GM19395 (cell line): ENCODE measurements around the gene TDRKH.
A peak's percentile ranks its signal among the peaks of the same experiment; 100 is the strongest.

Experiments
- ATAC-seq: cut with Tn5 transposase; IDR thresholded peaks from one replicate; pipeline ENCODE4 v1.9.1; 2021; ENCODE audit warnings: mild to moderate bottlenecking, moderate library complexity; ENCODE audit not compliant: unreplicated experiment

The TDRKH gene, protein sequence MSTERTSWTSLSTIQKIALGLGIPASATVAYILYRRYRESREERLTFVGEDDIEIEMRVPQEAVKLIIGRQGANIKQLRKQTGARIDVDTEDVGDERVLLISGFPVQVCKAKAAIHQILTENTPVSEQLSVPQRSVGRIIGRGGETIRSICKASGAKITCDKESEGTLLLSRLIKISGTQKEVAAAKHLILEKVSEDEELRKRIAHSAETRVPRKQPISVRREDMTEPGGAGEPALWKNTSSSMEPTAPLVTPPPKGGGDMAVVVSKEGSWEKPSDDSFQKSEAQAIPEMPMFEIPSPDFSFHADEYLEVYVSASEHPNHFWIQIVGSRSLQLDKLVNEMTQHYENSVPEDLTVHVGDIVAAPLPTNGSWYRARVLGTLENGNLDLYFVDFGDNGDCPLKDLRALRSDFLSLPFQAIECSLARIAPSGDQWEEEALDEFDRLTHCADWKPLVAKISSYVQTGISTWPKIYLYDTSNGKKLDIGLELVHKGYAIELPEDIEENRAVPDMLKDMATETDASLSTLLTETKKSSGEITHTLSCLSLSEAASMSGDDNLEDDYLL

DNA sequence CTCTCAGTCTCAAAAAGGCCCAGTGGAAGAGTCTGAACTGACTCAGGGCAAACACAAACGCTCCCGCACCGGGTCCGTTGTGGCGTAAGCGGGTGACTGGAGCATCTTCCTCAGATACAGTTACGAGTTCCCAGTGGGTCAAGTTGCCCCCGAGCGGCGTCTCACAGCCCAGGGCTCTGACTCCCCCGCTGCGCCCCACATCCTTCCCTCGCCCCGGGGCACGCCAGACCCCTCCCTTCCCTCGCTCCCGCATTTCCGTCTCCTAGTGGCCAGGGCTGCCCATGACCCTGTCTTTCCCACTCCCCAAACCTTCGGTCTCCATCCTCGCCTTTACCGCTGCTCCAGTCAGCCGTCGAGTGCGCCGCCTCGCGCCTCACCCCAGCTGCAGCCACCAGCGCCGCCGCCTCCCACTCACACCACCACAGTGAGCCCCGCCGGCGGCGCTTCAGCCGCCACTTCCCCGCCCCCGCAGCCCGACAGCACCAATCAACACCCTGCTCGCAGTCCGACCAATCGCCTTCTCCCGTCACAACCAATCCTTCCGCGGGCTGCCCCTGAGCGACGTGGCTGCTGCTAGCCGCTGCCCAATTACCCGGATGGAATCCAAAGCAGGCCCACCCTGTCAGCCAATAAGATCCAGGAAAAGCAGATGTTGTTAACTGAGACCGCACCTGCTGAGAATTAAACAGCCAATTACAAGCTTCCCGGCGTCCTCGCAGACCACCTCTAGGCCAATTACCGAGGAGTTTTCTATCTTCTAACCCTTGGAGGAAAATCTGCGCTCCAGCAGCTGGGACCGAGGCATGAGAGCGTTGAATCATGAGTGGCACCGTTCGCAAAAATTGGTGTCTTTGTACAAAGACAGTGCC lies at the start of gene TDRKH:
Gene TDRKH, minus strand, starts transcription at position 430 of the 869 bp plus-strand sequence. CDS start 7,478 bp downstream, outside the sequence.
- ATAC-seq = peak; percentile 98

DNA sequence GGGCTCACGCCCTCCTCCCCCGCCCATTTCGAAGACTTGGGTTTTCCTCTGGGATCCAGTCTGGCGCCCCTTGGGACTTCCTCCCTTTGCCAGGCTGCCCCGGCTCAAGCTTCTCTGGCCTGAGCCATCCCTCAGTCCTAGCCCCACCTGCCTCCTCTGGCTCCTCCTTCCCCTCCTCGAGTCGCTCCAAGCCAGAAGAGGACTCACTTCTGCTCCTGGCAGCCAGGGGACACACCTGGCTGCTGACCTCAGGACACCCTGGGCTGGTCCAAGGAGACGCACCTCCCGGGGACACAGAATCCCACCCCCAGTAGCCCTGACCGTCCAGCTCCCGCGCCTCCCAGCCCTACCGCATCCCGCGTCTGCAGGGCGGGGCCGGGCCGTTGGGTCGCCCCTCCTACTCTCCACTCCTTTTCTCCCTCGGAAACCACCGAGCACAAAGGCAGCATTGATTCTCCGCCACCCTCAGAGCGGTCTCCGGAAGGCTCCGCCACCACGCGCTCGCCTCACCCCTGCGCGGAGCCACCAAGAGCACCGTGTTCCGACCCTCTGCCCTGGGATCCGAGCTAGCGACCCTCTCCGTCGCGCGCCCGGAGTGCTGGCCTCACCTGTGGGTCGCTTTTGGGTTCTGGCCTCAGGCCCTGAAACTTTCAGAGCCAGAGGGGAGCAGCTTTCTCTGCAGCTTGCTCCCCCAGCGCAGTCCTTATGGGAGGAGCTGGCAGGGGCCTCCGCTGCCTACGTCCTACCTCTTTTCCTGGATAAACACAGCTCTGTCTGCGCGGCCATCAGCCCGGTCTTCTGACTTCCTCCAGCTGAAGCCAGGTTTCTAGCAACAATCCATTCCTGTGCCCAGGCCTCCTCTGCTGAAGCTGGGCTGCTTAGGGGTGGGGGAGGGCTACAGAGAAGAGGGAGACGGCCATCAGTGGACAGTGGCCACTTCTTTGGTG lies 49.4 kb upstream of the TDRKH start, which contains the start of gene C2CD4D:
Gene C2CD4D, minus strand, starts transcription at position 364 of the 947 bp plus-strand sequence. CDS start 831 bp downstream, outside the sequence.
- no peak for ATAC-seq

GRCh38 chr1:151839082-151839412 lies 48.7 kb upstream of the TDRKH start:
- no peak for ATAC-seq

DNA sequence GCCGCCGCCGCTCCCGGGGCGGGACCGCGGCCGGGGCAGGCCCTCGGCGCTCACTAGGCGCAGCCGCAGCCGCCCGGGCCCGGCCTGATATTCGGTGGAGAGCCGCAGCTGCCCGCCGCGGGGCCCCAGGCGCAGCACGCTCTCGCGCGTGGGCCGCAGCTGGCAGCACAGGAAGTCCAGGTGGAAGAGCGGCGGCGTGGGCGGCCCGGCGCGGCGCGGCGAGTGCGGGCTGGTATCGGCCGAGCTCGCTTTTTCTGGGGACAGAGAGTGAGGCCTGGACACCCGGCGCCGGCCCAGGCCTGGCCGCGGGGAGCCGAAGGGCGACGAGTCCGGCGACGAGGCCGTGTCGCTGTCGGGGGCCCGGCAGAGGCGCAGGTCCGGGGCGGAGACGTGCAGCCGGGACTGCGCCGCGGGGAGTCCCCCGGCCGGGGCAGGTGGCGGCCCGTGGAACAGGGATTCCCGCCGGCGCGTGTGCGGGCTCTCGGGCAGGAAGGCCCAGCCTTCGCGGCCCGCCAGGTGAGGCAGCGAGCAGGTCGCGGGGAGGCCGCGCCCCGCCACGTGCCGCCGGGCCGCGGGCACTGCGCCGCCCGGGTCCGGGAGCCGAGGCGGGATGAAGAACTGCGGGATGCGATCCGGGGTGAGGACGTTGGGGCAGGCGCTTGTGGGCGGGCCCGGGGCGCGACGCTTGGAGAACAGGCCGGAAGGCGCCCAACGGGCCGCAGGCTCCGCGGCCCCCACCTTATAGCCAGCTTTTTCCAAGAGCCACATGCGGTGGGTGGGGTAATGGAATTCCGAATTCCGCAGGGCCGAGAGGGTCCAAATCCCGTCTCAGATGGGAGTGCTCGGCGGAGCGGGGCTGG lies 48.2 kb upstream of the TDRKH start:
- ATAC-seq = no peak

DNA sequence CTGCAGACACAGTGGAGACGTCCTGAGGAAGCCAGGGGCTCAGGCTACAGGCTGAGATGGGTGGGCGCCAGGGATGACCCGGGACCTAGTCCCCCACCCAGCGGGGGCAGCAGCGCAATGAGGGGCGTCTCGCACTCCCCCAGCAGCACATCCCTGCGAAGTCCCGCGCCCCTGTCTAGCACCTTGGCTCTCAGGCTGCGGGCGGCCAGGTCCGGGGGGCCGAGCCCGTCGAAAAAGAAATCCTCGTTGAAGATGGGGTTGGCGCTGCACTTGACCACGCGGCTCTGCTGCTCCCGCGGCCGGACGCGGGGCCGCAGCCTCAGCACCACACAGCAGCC lies 47.6 kb upstream of the TDRKH start:
- ATAC-seq = no peak

- no peak for ATAC-seq
These were observed 46.9 kb upstream of the TDRKH start for GRCh38 chr1:151837197-151837596.

DNA sequence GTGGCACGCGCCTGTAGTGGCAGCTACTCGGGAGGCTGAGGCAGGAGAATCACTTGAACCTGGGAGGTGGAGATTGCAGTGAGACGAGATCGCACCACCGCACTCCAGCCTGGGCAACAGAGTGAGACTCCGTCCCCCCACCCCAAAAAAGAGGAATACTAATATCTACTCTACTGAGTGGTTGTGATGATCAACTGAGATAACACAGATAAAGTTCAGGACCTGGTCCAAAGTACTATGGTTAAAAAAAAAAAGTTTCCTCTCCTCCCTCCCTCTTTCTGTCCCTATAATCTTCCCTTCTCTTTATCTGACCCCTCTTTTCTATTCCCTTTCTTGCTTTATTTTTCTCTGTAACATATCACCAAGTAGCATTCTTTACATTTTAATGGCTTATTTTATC lies 45.3 kb upstream of the TDRKH start:
- no peak for ATAC-seq

GRCh38 chr1:151834239-151834638 lies 43.9 kb upstream of the TDRKH start:
- no peak for ATAC-seq

DNA sequence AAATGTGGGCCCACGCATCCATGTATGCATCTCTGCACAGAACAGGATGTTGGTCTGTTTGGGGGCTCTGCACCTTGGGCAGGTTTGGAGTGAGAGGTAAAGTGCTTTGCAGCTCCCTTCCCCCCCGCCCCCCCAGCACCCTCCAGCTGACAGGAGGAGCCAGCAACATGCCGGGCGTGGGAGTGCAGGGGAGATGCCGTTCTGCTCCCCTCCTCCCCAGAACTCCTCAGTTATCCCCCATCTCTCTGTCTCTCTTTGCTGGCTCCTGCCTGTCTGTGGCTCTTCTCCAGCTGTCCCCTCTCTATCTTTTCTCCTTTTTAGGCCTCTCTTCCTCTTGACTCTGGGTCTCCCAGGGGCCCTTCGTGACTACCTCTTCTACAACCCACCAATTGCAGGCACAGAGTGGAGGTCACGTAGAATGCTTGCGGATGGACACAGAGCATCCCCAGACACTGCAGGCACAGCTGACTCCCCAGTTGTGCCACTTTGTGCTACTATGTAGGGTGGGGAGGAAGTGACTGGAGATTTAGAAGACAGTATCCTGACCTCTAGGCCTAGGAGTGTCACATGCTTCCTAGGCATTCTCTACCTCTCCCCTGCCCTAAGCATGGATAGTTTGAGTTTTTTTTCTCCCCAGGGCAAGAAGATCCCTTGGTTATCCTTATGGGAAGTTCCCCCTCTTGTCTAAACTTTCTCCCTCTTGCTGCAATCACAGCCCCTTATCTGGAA lies 43.0 kb upstream of the TDRKH start:
- no peak for ATAC-seq

DNA sequence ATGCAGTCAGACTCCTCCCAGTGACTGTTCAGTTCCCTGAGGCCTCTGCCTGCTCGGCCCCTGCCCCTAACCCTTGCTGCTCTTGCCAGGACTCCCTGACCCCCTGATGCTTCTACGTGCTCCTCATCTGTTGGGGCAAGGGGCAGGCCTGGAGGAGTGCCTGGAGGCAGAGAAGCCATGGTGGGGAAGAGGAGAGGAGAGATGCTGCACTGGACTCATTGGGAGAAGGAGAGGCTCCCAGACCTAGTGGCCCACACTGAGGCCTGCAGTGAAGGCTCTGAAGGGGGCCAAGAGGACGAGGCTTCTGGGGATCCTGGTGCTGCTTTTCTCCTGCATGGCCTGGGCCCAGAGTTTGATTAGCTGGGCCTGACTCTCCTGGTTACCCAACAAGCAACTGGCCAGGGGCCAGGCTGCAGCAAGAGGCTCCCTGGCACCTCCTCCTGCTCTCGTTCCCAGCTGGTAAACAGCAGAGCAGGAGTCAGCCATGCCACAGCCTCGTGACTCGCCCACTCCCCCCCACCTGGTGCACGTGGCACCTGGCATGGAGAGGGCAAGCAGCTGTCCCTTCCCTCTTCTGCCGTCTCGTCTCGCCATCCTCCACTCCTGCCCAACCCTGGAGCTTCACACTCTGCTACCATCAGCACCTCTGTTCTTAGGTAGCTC lies 42.1 kb upstream of the TDRKH start:
- ATAC-seq = no peak

GRCh38 chr1:151831605-151832004 lies 41.3 kb upstream of the TDRKH start, which contains the start of gene RORC:
Gene RORC (minus strand): TSS chr1:151831802. CDS start chr1:151831764, 38 bp downstream.
- no peak for ATAC-seq

DNA sequence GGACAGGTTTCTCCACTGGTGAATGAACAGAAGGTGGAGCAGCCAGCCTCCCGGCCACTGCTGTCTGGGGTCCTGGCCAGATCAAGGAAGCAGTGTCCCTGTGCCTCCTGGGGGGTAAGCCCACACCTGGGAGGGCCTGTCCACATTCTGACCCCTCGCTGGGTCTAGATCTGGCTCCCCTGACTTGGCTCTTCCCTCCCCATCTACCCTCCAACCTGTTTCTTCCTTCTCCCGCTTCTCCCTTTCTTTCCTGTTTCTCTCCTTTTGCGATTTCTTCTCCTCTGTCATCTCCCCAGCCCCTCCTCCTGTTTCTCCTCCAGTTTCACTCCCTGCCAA lies 40.9 kb upstream of the TDRKH start:
- no peak for ATAC-seq

DNA sequence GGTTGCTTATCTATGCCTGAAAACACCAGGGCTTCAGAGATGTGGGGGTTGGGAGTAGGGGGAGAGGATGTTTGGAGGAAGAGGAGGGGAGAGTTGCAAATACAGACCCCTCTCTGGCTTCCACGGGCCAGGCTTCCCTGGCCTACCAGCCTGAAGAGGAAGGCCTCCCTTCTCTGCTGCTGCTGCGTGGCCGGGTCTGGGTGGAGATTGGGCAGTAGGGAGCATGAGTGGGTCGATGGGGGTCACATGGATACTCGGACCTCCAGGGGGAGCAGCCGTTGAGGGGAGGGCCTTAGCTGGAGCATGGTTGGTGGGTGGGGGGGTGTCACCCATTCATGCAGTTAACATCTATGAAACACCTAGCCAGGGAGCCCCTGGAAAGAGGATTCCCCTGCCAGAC lies 39.8 kb upstream of the TDRKH start:
- no peak for ATAC-seq

DNA sequence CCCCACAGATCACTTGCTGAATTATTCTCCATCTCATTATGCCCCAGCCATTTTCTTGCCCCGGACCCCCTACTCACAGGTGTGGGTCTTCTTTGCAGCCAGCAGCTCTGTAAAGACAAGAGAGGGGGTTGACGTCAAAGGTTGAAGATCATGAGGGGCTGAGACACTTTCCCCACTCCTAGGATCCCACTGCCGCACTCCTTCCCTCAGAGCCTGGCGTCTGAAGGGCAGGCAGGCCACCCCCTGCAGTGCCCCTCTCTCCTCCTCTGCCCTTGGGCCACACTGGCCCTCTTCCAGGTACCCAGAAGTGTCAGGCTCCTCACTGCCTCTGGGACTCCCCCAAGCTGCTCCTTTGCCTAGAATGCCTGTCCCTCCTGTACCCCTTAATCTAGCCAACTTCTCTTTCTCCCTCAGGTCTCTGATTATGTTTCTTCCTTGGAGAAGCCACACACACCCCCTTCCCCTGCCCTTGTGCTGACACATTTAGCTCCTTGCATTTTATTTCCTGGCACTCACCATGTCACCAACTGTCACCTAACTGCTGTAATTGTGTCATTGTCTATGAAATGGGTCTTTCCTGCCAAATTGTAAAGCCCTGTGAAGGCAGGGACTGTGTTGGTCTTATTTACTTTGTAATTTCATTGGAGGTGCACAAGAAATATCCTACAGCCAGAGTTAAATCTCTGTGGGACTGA lies 39.2 kb upstream of the TDRKH start:
- ATAC-seq = no peak

DNA sequence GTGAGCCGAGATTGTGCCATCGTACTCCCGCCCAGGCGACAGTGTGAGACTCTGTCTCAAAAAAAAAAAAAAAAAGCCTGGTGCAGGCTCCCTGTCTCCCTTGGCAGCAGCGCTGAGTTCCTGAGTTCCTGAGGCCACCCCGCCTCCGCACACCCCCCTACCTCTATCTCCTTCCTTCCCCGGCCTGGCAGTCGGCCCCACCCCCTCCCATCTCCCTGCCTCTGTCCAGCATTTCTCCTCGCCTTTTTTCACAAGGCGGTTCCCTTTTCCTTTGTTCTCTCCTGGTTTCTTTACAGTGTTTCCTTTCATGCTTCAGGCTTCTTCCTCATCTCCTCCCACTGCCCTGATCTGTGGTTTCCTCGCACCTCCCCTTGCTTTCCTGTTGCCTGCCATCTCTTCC lies 38.6 kb upstream of the TDRKH start:
- ATAC-seq = no peak

DNA sequence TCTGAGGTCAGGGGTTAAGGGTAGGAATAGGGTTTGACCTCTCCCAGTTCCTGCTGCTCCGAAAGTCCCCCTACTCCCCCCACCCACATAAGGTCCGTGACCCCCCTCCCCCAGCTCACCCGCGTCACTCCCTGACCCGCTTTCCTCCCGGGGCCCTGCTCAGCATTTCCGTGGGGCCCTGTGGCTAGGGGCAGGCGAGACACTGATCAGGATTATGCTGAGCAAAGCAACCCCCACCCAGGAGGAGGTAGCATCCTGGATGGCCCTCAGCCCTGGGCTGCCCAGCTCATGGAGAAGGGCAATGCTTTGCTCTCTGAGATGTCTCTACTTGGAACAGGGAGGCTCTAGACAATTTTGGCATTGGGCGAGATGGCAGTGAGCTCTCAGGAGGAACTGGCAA lies 37.6 kb upstream of the TDRKH start:
- ATAC-seq = no peak

GRCh38 chr1:151825751-151826660 lies 35.7 kb upstream of the TDRKH start:
- ATAC-seq = no peak
